GM18520 (cell line): ENCODE data around the gene SLAIN1.

Experiments used
- ATAC-seq: cut with Tn5 transposase; IDR thresholded peaks from one replicate; pipeline ENCODE4 v1.9.1; 2021; ENCODE audit not compliant: unreplicated experiment

Gene SLAIN1

DNA sequence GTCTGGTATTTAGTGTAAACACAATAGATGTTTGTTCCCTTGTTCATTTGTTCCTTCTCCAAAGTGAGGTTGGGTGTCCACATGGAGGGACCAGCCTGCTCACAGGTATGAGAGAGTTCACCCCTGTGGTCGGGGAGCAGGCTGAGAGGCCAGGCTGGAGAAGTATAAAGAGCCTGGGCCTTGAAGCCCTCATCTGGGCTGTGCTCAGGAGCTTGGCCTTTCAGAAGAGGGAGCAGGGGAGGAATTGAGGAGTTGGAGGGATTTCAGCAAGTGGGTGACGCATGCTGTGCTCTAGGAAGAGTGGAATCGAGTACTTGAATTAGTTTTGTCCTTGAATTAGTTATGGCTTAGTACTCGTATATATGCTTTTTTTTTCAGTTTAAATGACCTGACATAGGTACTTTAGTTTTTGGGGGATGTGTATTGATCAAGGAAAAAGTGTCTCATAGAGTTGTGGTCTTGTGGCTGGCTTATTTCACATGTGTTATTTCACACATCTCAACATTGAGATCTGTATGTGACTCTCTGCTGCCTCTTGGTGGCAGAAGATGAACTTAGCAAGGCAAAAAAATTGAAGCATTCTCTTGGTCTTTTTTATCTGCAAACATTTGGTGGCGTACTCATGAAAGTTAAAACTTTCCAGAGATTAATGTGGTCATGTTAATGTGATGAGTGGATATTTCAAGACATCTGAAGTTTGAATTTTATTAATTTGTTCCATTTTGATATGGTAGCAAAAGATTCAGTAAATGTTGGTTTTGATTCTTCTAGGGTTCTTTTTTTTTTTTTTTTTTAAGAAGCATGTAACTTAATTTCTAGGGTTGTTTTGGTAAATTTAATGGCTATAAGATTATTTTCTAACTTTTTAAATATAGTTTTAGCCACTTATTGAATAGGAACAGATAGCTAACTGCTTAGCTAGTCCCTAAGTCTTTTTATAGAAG, 54.3 kb downstream of the SLAIN1 start:
- peak; percentile 68 for ATAC-seq

DNA sequence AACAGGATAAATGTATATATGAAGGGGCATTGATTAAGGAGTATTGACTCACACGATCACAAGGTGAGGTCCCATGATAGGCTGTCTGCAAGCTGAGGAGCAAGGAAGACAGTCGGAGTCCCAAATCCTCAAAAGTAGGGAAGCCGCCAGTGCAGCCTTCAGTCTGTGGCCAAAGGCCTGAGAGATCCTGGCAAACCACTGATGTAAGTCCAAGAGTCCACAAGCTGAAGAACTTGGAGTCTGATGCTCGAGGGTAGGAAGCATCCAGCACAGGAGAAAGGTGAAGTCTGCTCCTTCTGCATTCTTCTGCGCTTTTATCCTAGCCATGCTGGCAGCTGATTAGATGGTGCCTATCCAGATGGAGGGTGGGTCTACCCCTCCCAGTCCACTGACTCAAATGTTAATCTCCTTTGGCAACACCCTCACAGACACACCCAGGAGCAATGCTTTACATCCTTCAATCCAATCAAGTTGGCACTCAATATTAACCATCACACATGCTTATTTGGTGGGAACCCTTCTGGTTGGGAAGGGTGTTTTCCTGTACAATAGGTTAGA, 55.1 kb downstream of the SLAIN1 start:
- no peak for ATAC-seq

DNA sequence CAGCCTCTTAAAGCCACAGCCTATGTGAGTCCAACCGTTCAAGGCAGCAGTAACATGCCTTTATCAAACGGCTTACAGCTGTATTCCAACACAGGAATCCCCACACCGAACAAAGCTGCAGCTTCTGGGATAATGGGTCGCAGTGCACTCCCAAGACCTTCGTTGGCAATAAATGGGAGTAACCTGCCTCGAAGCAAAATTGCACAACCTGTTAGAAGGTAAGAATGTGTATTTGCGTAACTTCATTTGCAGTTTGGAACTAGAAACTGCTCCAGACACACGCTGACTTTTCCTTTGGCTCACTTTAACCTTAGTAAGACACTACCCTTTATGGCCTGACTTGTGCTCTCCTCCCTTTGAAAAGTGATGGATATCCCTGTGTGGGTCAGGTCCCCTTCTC, 63.4 kb downstream of the SLAIN1 start:
- ATAC-seq = no peak

DNA sequence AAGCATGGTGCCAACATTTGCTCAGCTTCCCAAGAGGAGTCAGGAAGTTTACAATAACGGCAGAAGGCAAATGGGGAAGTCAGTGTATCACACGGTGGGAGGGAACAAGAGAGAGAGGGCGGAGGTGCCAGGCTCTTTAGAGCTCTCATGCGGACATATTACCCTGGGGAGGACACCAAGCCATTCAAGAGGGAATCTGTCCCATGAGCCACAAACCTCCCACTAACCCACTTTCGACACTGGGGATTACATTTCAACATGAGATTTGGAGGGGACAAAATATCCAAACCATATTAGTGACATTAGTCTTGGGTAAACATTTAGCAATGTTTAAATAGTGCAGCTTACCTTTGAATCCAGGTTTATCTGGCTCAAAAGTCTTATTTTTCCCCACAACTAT, 69.9 kb downstream of the SLAIN1 start:
- ATAC-seq = no peak

DNA sequence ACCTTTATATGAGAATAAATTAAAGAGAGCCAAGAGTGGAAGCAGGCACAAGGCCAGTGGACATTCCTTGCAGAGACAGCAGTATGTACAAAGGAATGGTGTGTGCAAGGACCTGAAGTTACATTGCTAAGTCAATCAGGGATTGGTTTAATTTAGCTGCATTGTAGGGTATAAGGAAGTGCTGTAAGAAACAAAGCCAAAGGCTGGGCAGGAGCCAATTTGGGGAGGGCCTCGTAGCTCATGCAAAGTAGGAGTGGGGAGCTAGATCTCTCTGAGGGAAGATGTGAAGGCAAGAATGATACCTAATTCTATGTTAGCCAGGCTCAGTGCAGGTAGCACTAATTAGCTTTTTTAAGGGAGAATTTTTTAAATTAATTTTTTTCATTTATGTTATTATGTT, 76.7 kb downstream of the SLAIN1 start:
- no peak for ATAC-seq

DNA sequence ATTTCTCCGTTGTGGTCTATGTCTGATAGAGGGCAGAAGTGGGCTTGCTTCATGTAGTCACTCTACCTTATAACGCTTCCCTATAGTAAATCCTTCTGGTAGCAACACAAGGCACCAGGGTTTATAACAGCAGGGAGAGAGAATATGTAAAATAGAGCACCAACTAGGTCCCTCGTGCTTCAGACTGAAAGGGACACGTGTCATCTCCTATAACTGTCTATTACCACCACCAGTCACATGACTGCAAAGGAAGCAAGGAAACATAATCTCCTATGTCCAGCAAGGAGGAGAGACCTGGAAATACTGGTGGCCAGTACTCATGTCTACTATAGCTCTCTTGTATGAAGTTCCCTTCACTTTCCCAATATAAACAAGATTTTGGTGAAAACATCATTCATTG, 79.2 kb downstream of the SLAIN1 start:
- ATAC-seq = no peak

DNA sequence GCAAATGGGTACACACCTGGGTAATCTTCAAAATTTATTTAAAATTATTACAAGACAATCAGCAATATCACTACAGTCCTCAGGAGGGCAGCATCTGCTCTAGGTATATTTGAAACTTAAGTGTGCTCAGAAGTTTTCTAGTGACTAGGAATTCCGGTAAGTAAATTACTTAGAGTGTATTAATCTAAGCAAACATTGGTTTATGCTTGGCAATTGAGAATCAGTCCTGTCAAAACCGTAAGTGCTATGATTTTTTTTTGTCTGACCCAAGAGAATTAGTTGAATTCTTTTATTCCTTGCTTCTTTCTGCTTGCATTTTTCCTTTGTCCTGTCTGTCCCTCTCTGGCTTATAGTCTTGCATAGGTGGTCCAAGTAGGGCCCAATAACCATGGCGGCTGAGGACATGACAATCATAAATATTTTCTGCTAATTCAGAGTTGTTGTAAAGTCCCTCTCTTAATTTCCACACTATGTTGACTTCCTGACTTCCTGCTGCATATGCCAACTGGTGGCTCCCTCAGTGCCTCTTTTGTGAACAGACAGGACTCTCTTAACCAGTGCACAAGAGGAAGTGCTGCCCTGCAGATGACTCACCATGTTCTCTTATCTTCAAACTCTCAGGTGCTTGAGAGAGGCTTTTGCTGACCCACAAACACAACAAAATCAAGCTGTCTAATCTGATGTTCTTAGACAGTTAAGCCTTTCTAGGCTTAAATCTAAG, 82.2 kb downstream of the SLAIN1 start:
- peak; percentile 58 for ATAC-seq

DNA sequence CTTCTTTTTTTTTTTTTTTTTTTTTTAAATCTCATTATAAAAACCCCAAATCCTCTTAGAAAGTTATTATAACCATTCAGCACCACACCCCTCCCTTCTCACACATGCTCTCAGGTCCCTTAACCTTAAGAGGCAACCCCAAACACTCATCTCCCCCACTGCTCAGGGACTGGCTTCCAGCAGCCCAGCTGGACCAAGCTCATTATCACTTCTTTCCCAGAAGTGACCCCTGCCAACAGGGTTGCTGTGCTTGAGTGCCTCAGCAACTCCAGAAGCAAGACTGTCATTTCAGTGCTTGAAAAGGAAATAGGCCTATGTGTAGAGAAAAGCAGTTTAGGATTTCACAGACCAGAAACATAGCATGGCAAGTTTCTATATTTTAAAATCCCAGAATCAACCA, 84.3 kb downstream of the SLAIN1 start:
- no peak for ATAC-seq

DNA sequence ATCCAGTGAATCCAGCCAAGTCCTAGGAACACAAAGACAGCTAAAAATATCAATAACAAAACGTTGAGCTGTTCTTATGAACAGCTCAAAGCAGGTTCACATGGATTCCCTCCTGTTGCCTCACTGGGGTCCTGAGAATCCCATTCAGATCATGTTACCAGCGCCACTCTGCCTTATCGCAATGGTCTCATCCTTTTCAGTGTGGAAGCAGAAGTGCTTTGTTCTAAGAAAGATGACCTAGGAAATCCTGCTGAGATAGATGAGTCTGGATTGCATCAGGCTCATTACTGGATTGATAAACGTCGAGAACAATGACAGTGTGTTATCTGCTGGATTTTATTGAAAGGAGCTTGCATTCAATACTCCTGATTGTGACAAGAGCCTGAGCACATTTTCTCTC, 87.0 kb downstream of the SLAIN1 start:
- no peak for ATAC-seq

DNA sequence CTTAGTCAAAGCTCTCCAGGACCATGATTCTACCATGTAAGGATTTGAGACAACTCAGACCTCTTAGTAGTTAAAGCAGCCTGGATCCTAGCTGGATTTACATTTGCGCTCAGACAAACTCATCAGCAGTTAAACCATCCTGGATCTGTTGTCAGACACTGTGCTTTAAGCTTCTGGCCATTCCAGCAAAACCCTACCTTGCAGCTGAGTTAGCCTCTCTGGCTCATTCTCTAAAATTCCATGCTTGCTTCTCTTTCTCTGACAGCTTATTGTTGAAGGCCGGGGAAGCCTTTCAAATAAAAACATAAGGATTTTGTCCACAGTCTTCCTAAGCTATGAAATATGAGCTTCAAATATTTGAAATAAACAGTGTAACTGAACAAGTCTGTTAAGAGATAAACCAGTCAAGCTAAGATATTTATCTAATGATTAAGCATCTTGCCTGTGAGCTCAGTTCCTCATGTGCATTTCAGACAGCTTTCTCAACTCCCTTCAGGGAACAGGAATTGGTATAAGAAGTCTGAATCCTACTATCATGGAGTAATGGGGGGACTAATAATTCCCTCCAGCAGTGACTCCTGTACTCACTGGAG, 89.3 kb downstream of the SLAIN1 start:
- no peak for ATAC-seq

DNA sequence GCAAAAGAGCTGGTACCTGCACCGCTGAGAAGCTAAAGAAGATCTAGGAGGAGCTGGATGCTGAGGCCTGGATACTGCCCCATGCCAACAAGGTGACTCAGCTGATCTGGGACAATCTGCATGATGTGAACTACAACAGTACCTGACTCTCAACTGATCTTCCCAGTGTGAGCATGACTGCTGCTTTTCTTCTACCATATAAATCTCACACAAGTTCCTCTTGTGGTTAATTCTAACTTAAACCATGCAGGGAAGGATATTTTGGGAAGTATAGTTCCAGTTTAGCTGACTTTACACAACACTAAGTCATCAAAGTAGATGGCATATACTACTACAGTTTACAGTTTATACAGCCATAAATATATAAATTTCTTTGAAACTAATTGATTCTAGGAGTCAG, 91.9 kb downstream of the SLAIN1 start:
- ATAC-seq = no peak

DNA sequence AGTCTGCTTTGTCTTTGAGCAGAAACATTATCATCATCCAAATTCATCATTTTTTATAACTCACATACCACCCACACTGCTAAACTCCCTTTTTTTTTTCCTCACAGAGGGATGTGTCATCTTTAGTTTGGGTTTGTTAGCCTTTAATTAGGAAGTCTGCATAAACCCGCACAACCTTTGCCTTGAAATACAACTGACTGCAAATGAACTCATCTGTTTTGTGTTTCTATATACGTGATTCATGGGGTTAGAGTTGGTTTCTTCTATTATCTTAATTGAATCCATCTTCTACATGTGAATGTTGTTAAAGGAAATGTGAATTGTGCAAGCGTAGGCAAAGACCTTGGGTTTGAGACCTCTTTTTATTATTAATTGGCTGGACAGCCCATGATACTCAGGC, 102.7 kb downstream of the SLAIN1 start:
- no peak for ATAC-seq

DNA sequence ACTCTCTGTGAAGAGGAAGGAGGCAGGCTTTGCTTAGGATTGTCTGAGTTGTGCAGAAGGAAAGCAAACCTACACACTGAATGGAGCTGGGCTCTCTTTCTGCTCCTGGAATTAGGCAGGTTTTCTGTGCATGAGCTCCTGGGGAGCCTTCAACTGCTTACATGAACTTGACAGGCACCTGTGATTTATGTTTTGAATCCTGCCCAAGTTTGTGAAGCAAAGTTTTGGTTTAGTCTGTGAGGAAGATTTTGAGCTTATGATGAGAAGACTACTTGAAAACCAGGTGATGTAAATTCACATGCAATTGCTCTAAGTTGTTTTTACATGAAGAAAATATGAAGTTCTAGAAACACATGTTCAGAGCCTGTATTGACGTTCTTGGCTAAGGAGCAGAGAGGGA, 109.0 kb downstream of the SLAIN1 start:
- no peak for ATAC-seq

DNA sequence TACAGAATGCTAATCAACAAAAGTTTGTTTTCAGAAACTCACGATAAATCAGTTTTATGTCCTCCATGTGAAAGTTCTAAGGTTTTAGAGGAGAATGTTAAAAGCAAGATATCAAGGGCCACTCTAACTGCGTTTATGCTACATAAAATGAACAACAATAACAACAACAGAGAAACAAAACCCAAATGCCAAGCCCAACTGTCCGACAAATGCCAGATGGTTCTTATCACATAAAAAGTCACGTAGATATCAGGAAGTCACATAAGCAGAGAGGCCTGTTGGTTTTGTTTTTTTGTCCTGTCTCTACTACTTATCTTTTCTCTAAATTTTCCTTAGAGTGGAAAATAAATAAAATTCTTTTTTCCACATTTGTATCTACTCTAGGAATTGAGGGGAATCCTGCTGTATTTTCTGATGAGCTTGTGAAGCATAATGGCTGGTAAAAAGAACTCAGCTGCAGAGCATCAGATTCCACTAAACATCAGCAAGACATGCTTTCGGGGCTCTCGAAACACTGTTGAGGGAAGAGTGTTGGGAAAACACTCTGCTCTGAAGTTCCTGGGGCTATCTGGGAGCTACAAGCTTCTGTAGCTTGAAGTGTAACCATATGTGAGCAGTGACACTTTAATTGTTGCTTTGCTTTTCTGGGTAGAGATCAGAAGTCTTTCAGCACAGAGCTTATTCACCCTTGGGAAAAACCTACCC, 110.1 kb downstream of the SLAIN1 start:
- ATAC-seq = no peak

DNA sequence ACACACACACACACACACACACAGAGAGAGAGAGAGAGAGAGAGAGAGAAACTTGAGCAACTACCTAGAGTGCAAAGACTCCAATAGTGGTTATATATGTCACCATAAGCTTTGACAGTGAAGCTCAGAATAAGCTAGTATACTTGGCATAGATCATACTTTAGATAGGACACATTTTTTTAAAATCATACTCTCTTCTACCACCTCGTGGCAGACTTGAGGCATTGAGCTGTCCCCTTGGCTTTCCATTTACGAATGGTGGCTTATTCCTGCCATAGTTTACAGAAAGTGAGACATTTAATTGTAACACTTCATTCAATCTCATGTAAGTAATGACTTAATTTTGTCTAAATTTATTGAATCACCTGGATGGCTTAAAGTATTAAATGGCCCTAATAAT, 112.9 kb downstream of the SLAIN1 start:
- ATAC-seq = no peak

DNA sequence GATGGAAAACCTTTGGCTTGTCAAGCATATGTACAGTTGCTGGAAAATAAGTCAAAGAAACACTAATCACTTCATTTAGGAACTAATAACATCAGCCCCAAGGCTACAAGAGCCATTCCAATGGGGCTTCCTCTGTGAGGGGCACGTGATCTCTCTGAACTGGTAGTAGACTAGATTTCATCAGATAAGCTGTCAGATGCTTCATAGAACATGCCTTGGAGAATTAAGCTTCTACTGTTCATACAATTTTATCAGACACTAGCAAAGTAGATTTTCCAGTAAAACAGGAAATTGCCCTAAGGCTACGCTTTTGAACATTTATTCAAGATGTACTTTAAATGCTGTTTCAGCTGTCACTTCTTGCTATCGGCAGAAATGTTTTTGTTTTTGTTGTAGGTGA, 113.4 kb downstream of the SLAIN1 start:
- no peak for ATAC-seq

DNA sequence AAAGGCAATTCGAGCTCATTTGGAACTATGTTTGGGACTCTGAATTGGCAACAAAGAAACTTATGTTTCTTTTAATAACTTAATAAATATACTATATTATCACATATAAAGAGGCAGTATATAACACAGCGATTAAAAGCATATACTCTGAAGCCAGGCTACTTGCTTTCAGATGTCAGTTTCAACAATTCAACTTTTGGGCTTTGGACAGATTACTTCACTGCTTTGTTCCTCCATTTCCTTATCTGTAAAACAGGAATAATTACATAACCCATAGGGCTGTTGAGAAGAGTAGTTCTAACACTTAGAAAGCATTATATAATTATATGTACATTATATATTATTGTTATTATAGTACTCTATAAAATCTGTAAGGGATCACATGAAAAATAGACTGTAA, 113.9 kb downstream of the SLAIN1 start:
- ATAC-seq = no peak

DNA sequence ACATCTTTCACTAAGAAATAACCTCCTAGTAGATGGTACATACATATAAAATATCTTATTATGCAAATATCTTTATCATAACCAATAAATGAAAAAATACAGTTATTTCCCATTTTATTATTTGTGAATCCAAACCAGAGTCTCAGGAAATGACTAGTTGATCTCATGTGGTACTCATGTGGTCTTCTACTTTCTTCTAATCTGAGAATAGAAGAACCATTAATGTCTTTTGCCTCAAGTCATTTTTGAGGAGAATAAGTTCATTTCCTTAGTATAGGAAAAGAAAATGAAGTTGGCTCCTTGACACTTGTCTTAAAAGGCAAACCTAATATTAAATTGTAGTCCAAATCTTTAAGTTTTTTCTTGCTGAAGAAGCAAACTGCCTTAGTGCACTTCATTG, 114.5 kb downstream of the SLAIN1 start:
- no peak for ATAC-seq
